GM19372 (cell line): ENCODE data around the gene CTDSPL.
"Not testable (repeated sequence)": the region's sequence is repeated elsewhere in the genome, so short reads cannot be mapped to it uniquely, and the experiment has no call there.

Source experiments
- ATAC-seq: cut with Tn5 transposase; IDR thresholded peaks from one replicate; pipeline ENCODE4 v1.9.1; 2021; ENCODE audit warnings: mild to moderate bottlenecking, low read depth, moderate library complexity; ENCODE audit not compliant: unreplicated experiment

CTDSPL gene

GRCh38 chr3:38029400-38030125 is 167.9 kb downstream of the CTDSPL start, which contains the start of gene PLCD1:
PLCD1 (minus strand) TSS chr3:38029642; CDS start chr3:38029539, 103 bp downstream.
- ATAC-seq: no peak

GRCh38 chr3:38030126-38031021 is 168.7 kb downstream of the CTDSPL start:
- ATAC-seq: no peak

DNA sequence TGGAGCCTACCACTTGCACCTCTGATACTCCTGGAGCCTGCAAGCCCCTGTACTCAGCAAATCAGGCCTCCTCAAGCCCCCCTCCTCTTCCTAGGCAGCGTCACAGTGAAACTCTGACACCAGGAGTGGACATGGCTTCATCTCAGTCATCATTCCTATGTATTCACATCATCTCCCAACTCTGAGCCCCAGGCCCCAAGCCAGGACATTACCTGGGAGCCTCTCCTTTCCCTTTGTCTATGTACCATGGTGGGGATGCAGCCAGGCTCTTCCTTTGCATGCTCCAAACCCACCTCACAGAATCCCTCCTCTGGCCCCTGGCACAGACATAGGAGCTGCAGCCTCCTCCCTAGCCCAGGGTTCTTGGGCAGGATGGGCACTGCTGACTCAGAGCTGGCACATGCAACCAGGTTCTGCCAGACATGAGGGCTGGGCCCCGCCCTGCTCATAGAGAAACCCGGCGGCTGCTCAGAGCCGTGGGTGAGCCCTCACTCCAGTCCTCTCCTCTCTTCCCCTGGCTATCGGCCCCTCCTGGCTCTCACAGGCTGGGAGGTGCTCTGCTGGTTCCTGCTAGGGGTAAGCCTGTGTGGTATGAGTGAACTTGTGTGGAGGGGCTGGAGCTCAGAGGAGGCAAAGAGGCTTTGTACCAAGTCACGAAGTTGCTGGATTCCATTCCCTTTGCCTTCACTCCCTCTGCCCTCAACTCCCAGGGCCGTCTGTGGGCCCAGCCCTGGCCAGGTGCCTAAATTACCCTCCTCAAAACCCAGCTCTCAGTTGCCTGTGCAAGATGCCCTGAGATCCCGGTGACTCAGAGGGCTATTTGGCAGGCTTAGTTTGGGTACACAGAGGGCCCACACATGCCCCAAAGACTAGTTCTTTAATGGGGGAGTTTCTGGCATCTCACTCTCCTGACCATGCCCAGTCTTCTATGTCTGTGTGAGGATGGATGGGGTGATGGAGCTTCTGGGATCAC is 169.6 kb downstream of the CTDSPL start:
- ATAC-seq: no peak

DNA sequence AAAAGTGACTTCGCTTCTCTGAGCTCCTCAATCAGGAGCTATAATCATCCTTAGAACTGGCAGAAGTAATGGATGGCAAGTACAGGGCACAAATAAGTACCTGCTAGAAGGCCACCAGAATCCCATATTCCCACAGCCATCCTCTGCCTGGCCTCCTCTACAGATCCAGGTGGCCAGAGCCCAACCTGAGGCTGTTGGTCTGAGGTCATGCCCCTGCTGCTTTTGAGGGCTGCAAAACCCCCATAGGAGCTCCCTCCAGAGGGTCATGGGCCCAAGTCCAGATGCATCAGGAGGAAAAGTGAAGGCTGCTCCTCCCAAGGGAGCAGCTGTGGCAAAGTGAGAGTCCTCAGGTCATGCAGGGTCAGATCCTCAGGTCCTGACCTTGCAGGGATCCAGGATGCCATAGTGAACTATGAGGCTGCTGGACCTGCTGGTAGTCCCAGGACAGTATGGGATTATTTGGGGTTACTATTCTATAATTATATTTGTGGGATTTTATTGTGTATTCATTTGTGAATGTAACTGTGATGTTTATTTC is 170.7 kb downstream of the CTDSPL start:
- no peak for ATAC-seq

- not testable (repeated sequence) for ATAC-seq
These were observed 171.9 kb downstream of the CTDSPL start for GRCh38 chr3:38033586-38033985.
